ENCODE measurements around the gene DCAF17.

DCAF17 gene

GRCh38 chr2:171431677-171432167 is 2.3 kb upstream of the DCAF17 start:
- no peak overlapping the region for H3K4me2 ChIP-seq (ENCODE audit: insufficient read depth, low read length)

GRCh38 chr2:171432206-171432968 is 1.6 kb upstream of the DCAF17 start:
- Histone ChIP-seq H2AFZ (ENCODE audit: low read depth, low read length) (peak overlapping the region; percentile 81; the same call in 1 of the 2 replicates), H3K4me1 (ENCODE audit: insufficient read depth, low read length) (peaks cover 39% of the 10 kb centered on the region), H3K9ac (ENCODE audit: low read depth, low read length) (peak overlapping the region; percentile 99; the same call in 1 of the 2 replicates), H3K27me3 (ENCODE audit: insufficient read depth, low read length, poor library complexity) (no peaks in the 10 kb centered on the region), H3K27ac (ENCODE audit: low read length) (no peak overlapping the region), H3K9me3 (ENCODE audit: insufficient read depth, low read length, severe bottlenecking) (peaks cover 16% of the 10 kb centered on the region), H4K20me1 (ENCODE audit: insufficient read depth, low read length) (no peaks in the 10 kb centered on the region), H3K79me2 (ENCODE audit: insufficient read depth, low read length) (peaks cover 68% of the 10 kb centered on the region), H3K4me2 (ENCODE audit: insufficient read depth, low read length) (peak overlapping the region; percentile 74), H3K36me3 (ENCODE audit: insufficient read depth, low read length) (peaks cover 36% of the 10 kb centered on the region), H3K4me3 (ENCODE audit: low read depth in 1 of 2, low read length in 2 of 2) (peak overlapping the region in 1 of 2 experiments; percentile 81; a peak in 1 of 4 replicates)
- ATAC-seq (ENCODE audit: insufficient read depth, low read depth) (no peak), DNase-seq (no peak)
- TF ChIP-seq EZH2 (IDR thresholded peaks at IDR 0.05; ENCODE audit: borderline replicate concordance, low read depth, low read length, severe bottlenecking) (no peak), CTCF (IDR thresholded peaks at IDR 0.05; ENCODE audit: borderline replicate concordance, extremely low read depth, low read length, poor library complexity, severe bottlenecking) (no peak)

More at GRCh38 chr2:171431677-171432167, 2.3 kb upstream of the DCAF17 start:
- H3K4me3 ChIP-seq (ENCODE audit: low read depth in 1 of 2, low read length in 2 of 2): peak overlapping the region in 1 of 2 experiments; percentile 4; a peak in 1 of 4 replicates
- H3K27ac ChIP-seq (ENCODE audit: low read length): no peak overlapping the region
- TF ChIP-seq EZH2 (IDR thresholded peaks at IDR 0.05; ENCODE audit: borderline replicate concordance, low read depth, low read length, severe bottlenecking) (no peak), CTCF (IDR thresholded peaks at IDR 0.05; ENCODE audit: borderline replicate concordance, extremely low read depth, low read length, poor library complexity, severe bottlenecking) (no peak)
- H2AFZ ChIP-seq (ENCODE audit: low read depth, low read length): no peak overlapping the region
- H3K36me3 ChIP-seq (ENCODE audit: insufficient read depth, low read length): peaks cover 30% of the 10 kb centered on the region
- H3K79me2 ChIP-seq (ENCODE audit: insufficient read depth, low read length): peaks cover 68% of the 10 kb centered on the region
- DNase-seq: no peak
- no peaks in the 10 kb centered on the region for H3K27me3 ChIP-seq (ENCODE audit: insufficient read depth, low read length, poor library complexity)
- peaks cover 39% of the 10 kb centered on the region for H3K4me1 ChIP-seq (ENCODE audit: insufficient read depth, low read length)
- peaks cover 19% of the 10 kb centered on the region for H3K9me3 ChIP-seq (ENCODE audit: insufficient read depth, low read length, severe bottlenecking)
- no peak overlapping the region for H3K9ac ChIP-seq (ENCODE audit: low read depth, low read length)
- no peak for ATAC-seq (ENCODE audit: insufficient read depth, low read depth)
- H4K20me1 ChIP-seq (ENCODE audit: insufficient read depth, low read length): no peaks in the 10 kb centered on the region

GRCh38 chr2:171432969-171433762 is 860 bp upstream of the DCAF17 start:
- Histone ChIP-seq H3K27ac (ENCODE audit: low read length) (peak overlapping the region; percentile 97), H3K9ac (ENCODE audit: low read depth, low read length) (peak overlapping the region; percentile 99), H3K4me3 (ENCODE audit: low read depth in 1 of 2, low read length in 2 of 2) (peak overlapping the region; percentile 33 to 81), H3K9me3 (ENCODE audit: insufficient read depth, low read length, severe bottlenecking) (peaks cover 16% of the 10 kb centered on the region), H2AFZ (ENCODE audit: low read depth, low read length) (peak overlapping the region; percentile 81), H3K27me3 (ENCODE audit: insufficient read depth, low read length, poor library complexity) (no peaks in the 10 kb centered on the region), H3K4me2 (ENCODE audit: insufficient read depth, low read length) (peak overlapping the region; percentile 74), H3K4me1 (ENCODE audit: insufficient read depth, low read length) (peaks cover 39% of the 10 kb centered on the region), H3K79me2 (ENCODE audit: insufficient read depth, low read length) (peaks cover 70% of the 10 kb centered on the region), H3K36me3 (ENCODE audit: insufficient read depth, low read length) (peaks cover 44% of the 10 kb centered on the region), H4K20me1 (ENCODE audit: insufficient read depth, low read length) (no peaks in the 10 kb centered on the region)
- DNase-seq (peak; percentile 52), ATAC-seq (ENCODE audit: insufficient read depth, low read depth) (no peak)
- TF ChIP-seq EZH2 (IDR thresholded peaks at IDR 0.05; ENCODE audit: borderline replicate concordance, low read depth, low read length, severe bottlenecking): no peak
- no peak for TF ChIP-seq CTCF (IDR thresholded peaks at IDR 0.05; ENCODE audit: borderline replicate concordance, extremely low read depth, low read length, poor library complexity, severe bottlenecking)

Measured in DND-41 (cell line).